HCT116 (cell line): Measurements from ENCODE around the gene HECW1. TPM values are rescaled to one million over a fixed set of nuclear protein-coding genes. Genes with fewer than 3 reads are reported as not detected.

Experiments
- ATAC-seq: fragments of 200-7000 bp; cut with Tn5 transposase; 2 replicates; pipeline ENCODE4 v1.9.1; 2020; ENCODE audit warnings: mild to moderate bottlenecking, moderate library complexity
- BruUV-seq: library from RNA; stranded (reverse); fragments of 400-500 nt; replicated peaks from 2 replicates; lab custom pipeline; 2021; lab: Mats Ljungman, UMichigan
- CTCF ChIA-PET: fragments of 300-600 bp; sonication (Branson Sonifier 250); formaldehyde crosslinking; loops from one replicate; lab custom pipeline; 2021; ENCODE audit warnings: antibody characterized with exemption; lab: Charles Lee
- POLR2A ChIA-PET: fragments of 300-600, 350-600 bp; sonication (Branson Sonifier 250); formaldehyde crosslinking; loops from one replicate; lab custom pipeline; 2021; ENCODE audit warnings: antibody characterized with exemption; lab: Charles Lee
- RAD21 ChIA-PET, 2 experiments: fragments of 300-600 bp; sonication (Branson Sonifier 250); formaldehyde crosslinking; loops; one replicate each; lab custom pipeline; 2023; ENCODE audit warnings: low total read pairs in 2 of 2; ENCODE audit not compliant: uncharacterized antibody in 2 of 2, unreplicated experiment in 2 of 2, low non-redundant PET in 1 of 2; lab: Charles Lee
- DNase-seq: peaks from one replicate; pipeline ENCODE4 v3.0.0-alpha.2; 2010; ENCODE audit warnings: low read depth, low spot score
- H2AFZ ChIP-seq: fragments of 200-600 bp; shearing (Covaris generic), sonication (generic); 2 replicates; pipeline ENCODE4 v1.6.1; 2017; ENCODE audit warnings: low read depth, mixed run types, mixed read lengths, antibody characterized with exemption, low read length; ENCODE audit not compliant: poor library complexity, severe bottlenecking
- H3K27ac ChIP-seq: 2 replicates; pipeline ENCODE4 v1.5.1; 2012; ENCODE audit warnings: low read depth, low read length
- H3K27me3 ChIP-seq: fragments of 200-600 bp; sonication (generic); 2 replicates; pipeline ENCODE4 v1.6.1; 2016; ENCODE audit warnings: mixed run types, low read length, mixed read lengths; ENCODE audit not compliant: insufficient read depth
- H3K36me3 ChIP-seq, 2 experiments: fragments of 200-500 bp in 1 of 2; fragments of 200-600 bp in 1 of 2; sonication (Bioruptor generic) in 1 of 2; sonication (generic) in 1 of 2; 2 replicates each; pipeline versions ENCODE4 v1.5.1 to v1.6.1; 2014 to 2016; ENCODE audit warnings: low read length in 2 of 2, inconsistent platforms in 1 of 2, mixed read lengths in 1 of 2, mixed run types in 1 of 2; ENCODE audit not compliant: insufficient read depth in 2 of 2, control insufficient read depth in 1 of 2
- H3K4me1 ChIP-seq, 2 experiments: fragments of 200-600 bp in 1 of 2; sonication (generic) in 1 of 2; 2 replicates each; pipeline versions ENCODE4 v1.5.1 to v1.6.1; 2012 to 2017; ENCODE audit warnings: low read length in 2 of 2, inconsistent platforms in 1 of 2, mild to moderate bottlenecking in 1 of 2, mixed read lengths in 1 of 2, mixed run types in 1 of 2, moderate library complexity in 1 of 2; ENCODE audit not compliant: insufficient read depth in 2 of 2, control insufficient read depth in 1 of 2
- H3K4me2 ChIP-seq: fragments of 200-600 bp; sonication (generic); 2 replicates; pipeline ENCODE4 v1.6.1; 2017; ENCODE audit warnings: mixed run types, low read length, mixed read lengths
- H3K4me3 ChIP-seq, 2 experiments: fragments of 200-600 bp in 1 of 2; sonication (generic) in 1 of 2; replicated peaks in 1 of 2; 2 replicates each; pipeline ENCODE4 v1.5.1; 2011 to 2016; ENCODE audit warnings: low read length in 2 of 2, control low read depth in 1 of 2, low read depth in 1 of 2, mild to moderate bottlenecking in 1 of 2, mixed read lengths in 1 of 2, mixed run types in 1 of 2
- H3K79me2 ChIP-seq: fragments of 200-600 bp; sonication (generic); 2 replicates; pipeline ENCODE4 v1.6.1; 2017; ENCODE audit warnings: mild to moderate bottlenecking, mixed run types, low read length, moderate library complexity, mixed read lengths; ENCODE audit not compliant: insufficient read depth
- H3K9ac ChIP-seq: fragments of 200-600 bp; sonication (generic); 2 replicates; pipeline ENCODE4 v1.6.1; 2016; ENCODE audit warnings: low read length, mixed read lengths
- H3K9me2 ChIP-seq: fragments of 200-600 bp; sonication (generic), shearing (Covaris generic); 2 replicates; pipeline ENCODE4 v1.6.1; 2017; ENCODE audit warnings: mixed run types, mild to moderate bottlenecking, moderate library complexity; ENCODE audit not compliant: insufficient read depth
- H3K9me3 ChIP-seq, 2 experiments: fragments of 200-500 bp in 1 of 2; fragments of 200-600 bp in 1 of 2; sonication (Bioruptor generic) in 1 of 2; sonication (generic) in 1 of 2; 2 replicates each; pipeline ENCODE4 v1.6.1; 2014 to 2017; ENCODE audit warnings: low read length in 2 of 2, mixed read lengths in 2 of 2, inconsistent platforms in 1 of 2, low read depth in 1 of 2, mild to moderate bottlenecking in 1 of 2, mixed run types in 1 of 2, moderate library complexity in 1 of 2; ENCODE audit not compliant: control insufficient read depth in 1 of 2, insufficient read depth in 1 of 2
- H4K20me1 ChIP-seq: fragments of 200-600 bp; sonication (generic), shearing (Covaris generic); 2 replicates; pipeline ENCODE4 v1.6.1; 2017; ENCODE audit warnings: mixed run types, mild to moderate bottlenecking, moderate library complexity; ENCODE audit not compliant: insufficient read depth
- CBX3 ChIP-seq: IDR thresholded peaks from 2 replicates; pipeline ENCODE4 v1.6.1; 2012; ENCODE audit warnings: low read depth
- CEBPB ChIP-seq: IDR thresholded peaks from 2 replicates; pipeline ENCODE4 v1.6.1; 2012; ENCODE audit warnings: low read depth
- EGR1 ChIP-seq: IDR thresholded peaks from 2 replicates; pipeline ENCODE4 v1.6.1; 2012; ENCODE audit warnings: low read depth
- ELF1 ChIP-seq: IDR thresholded peaks from 2 replicates; pipeline ENCODE4 v1.6.1; 2012; ENCODE audit warnings: low read depth, borderline replicate concordance
- EZH2 ChIP-seq: fragments of 200-600 bp; sonication (generic); IDR thresholded peaks from 2 replicates; pipeline ENCODE4 v1.6.1; 2017; ENCODE audit warnings: antibody characterized with exemption, mixed run types
- JUND ChIP-seq: IDR thresholded peaks from 2 replicates; pipeline ENCODE4 v1.6.1; 2012
- POLR2AphosphoS5 ChIP-seq: IDR thresholded peaks from 2 replicates; pipeline ENCODE4 v1.6.1; 2011; ENCODE audit warnings: mild to moderate bottlenecking, low read depth, low read length, moderate library complexity
- RAD21 ChIP-seq: IDR thresholded peaks from 2 replicates; pipeline ENCODE4 v1.6.1; 2012; ENCODE audit warnings: low read depth, mild to moderate bottlenecking
- SP1 ChIP-seq: IDR thresholded peaks from 2 replicates; pipeline ENCODE4 v1.6.1; 2012; ENCODE audit warnings: low read depth
- SRF ChIP-seq: IDR thresholded peaks from 2 replicates; pipeline ENCODE4 v1.6.1; 2012; ENCODE audit warnings: low read depth
- TCF7L2 ChIP-seq: IDR thresholded peaks from 2 replicates; pipeline ENCODE4 v1.7.0; 2011; ENCODE audit warnings: borderline replicate concordance, inconsistent platforms; ENCODE audit not compliant: insufficient read depth, insufficient read length; ENCODE audit errors: extremely low read depth
- YY1 ChIP-seq: IDR thresholded peaks from 2 replicates; pipeline ENCODE4 v1.6.1; 2011; ENCODE audit warnings: low read length, low read depth, moderate library complexity, mild to moderate bottlenecking; ENCODE audit not compliant: insufficient replicate concordance; ENCODE audit errors: extremely low read depth
- ZFX ChIP-seq: fragments of 450-650 bp; IDR thresholded peaks from 2 replicates; pipeline ENCODE4 v1.6.1; 2017
- ZNF274 ChIP-seq: fragments of 200-500 bp; sonication (Bioruptor generic); IDR thresholded peaks from 2 replicates; pipeline ENCODE4 v1.6.1; 2014; ENCODE audit warnings: mild to moderate bottlenecking, low read depth, low read length, inconsistent platforms
- intact Hi-C: fragments of 100-400 bp; cut with micrococcal nuclease; formaldehyde crosslinking; loops from 2 replicates; pipeline ENCODE4 v1.10.0; 2022
- total RNA-seq: library from RNA; stranded (reverse); gene quantifications from one replicate; pipeline ENCODE4 v1.2.1, GENCODE V29; 2021; ENCODE audit not compliant: unreplicated experiment
- TF ChIP-seq, protein P1 (sequence below): IDR thresholded peaks from 2 replicates; pipeline ENCODE4 v1.6.1; 2012

HECW1 gene
- total RNA-seq, 1 experiment from 2014 or later = 5.6 TPM

DNA sequence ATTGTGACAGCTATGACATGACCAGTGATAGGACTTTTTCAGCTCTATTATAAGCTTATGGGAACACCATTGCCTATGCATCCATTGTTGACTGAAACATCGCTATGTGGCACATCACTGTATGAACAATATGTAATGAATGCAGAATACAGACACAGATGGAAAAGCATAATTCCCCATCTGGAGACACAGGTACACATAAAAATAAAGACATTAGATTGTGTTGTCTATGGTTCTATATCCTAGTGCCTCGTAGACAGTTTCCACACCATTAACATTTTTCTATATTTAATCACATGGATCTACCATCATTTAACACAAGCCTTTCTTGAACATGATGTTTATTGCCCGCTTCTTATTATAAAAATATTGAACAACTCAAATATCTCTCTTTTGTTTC lies 374.2 kb downstream of the HECW1 start:
- Histone ChIP-seq H3K4me3 (no peak overlapping the region), H4K20me1 (no peaks in the 10 kb centered on the region), H3K9ac (no peak overlapping the region), H3K79me2 (no peaks in the 10 kb centered on the region), H3K4me1 (no peaks in the 10 kb centered on the region), H3K27me3 (no peaks in the 10 kb centered on the region), H2AFZ (no peak overlapping the region)
- RAD21 ChIA-PET = no interaction called here
- BruUV-seq = no TSS peak
- POLR2A ChIA-PET = no interaction called here
- CTCF ChIA-PET = no interaction called here
- DNase-seq = no peak
- intact Hi-C loops = no loop called here
- TF ChIP-seq YY1 (no peak), EZH2 (no peak), JUND (no peak), CBX3 (no peak), RAD21 (no peak), ELF1 (no peak), EGR1 (no peak), TCF7L2 (no peak), SP1 (no peak), SRF (no peak), ZNF274 (no peak), CEBPB (no peak)
- TF ChIP-seq, protein P1, sequence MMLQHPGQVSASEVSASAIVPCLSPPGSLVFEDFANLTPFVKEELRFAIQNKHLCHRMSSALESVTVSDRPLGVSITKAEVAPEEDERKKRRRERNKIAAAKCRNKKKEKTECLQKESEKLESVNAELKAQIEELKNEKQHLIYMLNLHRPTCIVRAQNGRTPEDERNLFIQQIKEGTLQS = no peak
- TF ChIP-seq, all 23 proteins: peak for 0
- no peaks in the 10 kb centered on the region for H3K9me3 ChIP-seq
- no peak overlapping the region for H3K27ac ChIP-seq
- no peaks in the 10 kb centered on the region for H3K36me3 ChIP-seq
- no peak for ATAC-seq
- no peak overlapping the region for H3K4me2 ChIP-seq
- H3K9me2 ChIP-seq = no peaks in the 10 kb centered on the region; the same call in 1 of the 2 replicates

DNA sequence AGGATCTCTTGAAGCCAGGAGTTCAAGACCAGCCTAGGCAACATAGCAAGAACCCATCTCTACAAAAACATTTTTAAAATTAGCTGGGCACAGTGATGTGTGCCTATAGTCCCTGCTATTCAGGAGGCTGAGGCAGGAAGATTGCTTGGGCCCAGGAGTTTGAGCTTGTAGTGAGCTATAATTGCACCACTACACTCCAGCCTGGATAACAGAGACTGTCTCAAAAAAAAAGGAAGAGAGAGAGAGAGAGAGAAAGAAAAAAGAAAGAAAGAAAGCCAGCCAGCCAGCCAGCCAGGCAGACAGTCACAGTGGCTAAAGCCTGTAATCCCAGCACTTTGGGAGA lies 375.3 kb downstream of the HECW1 start:
- H3K27me3 ChIP-seq = no peaks in the 10 kb centered on the region

More for the DNA sequence above, 375.3 kb downstream of the HECW1 start:
- RAD21 ChIA-PET = no interaction called here
- POLR2A ChIA-PET = no interaction called here
- no peak overlapping the region for H3K4me3 ChIP-seq
- no peaks in the 10 kb centered on the region for H4K20me1 ChIP-seq
- no TSS peak for BruUV-seq
- ATAC-seq (no peak), DNase-seq (no peak)
- CTCF ChIA-PET = no interaction called here
- H3K4me2 ChIP-seq = no peak overlapping the region
- no peak overlapping the region for H3K9ac ChIP-seq
- H3K9me3 ChIP-seq = no peaks in the 10 kb centered on the region
- no peak overlapping the region for H2AFZ ChIP-seq
- H3K27ac ChIP-seq = no peak overlapping the region
- H3K9me2 ChIP-seq = no peaks in the 10 kb centered on the region; the same call in 1 of the 2 replicates
- H3K36me3 ChIP-seq = no peaks in the 10 kb centered on the region
- TF ChIP-seq RAD21 = no peak
- no peak for TF ChIP-seq POLR2AphosphoS5
- TF ChIP-seq ZFX = no peak
- TF ChIP-seq SP1 = no peak
- no peak for TF ChIP-seq EZH2
- H3K79me2 ChIP-seq = no peaks in the 10 kb centered on the region
- intact Hi-C loops = no loop called here
- no peaks in the 10 kb centered on the region; a peak in 1 of 4 replicates for H3K4me1 ChIP-seq
